Eye (tissue), 1 donor: Measurements from ENCODE around the gene RASL10B.
"Not testable (repeated sequence)": the region's sequence is repeated elsewhere in the genome, so short reads cannot be mapped to it uniquely, and the experiment has no call there.

Source experiments
- DNase-seq: peaks from one replicate; pipeline ENCODE4 v3.0.0-alpha.2; 2015

Gene RASL10B

GRCh38 chr17:35731239-35731916 lies at the start of gene RASL10B:
Gene RASL10B, plus strand, starts transcription at chr17:35731639. Its CDS starts 3,546 bp downstream, at chr17:35735185.
- peak; percentile 81 for DNase-seq

GRCh38 chr17:35683591-35683990 lies 47.8 kb upstream of the RASL10B start:
- no peak for DNase-seq

- DNase-seq = no peak
These were observed 47.2 kb upstream of the RASL10B start for GRCh38 chr17:35684055-35684802.

- no peak for DNase-seq
These were observed 38.8 kb upstream of the RASL10B start for GRCh38 chr17:35692512-35693210.

GRCh38 chr17:35693662-35694061 lies 37.8 kb upstream of the RASL10B start:
- no peak for DNase-seq

- no peak for DNase-seq
These were observed 36.5 kb upstream of the RASL10B start for GRCh38 chr17:35694906-35695305.

- no peak for DNase-seq
These were observed 35.8 kb upstream of the RASL10B start for GRCh38 chr17:35695613-35696012.

- no peak for DNase-seq
These were observed 32.6 kb upstream of the RASL10B start for GRCh38 chr17:35698800-35699199.

GRCh38 chr17:35700150-35700549 lies 31.3 kb upstream of the RASL10B start:
- DNase-seq = no peak

- no peak for DNase-seq
These were observed 29.9 kb upstream of the RASL10B start for GRCh38 chr17:35701491-35701890.

GRCh38 chr17:35703308-35703707 lies 28.1 kb upstream of the RASL10B start:
- not testable (repeated sequence) for DNase-seq

GRCh38 chr17:35705230-35705629 lies 26.2 kb upstream of the RASL10B start:
- no peak for DNase-seq

GRCh38 chr17:35705705-35706104 lies 25.7 kb upstream of the RASL10B start:
- DNase-seq = no peak

- no peak for DNase-seq
These were observed 23.3 kb upstream of the RASL10B start for GRCh38 chr17:35708149-35708548.

- DNase-seq = no peak
These were observed 22.5 kb upstream of the RASL10B start for GRCh38 chr17:35708951-35709350.

GRCh38 chr17:35709874-35710273 lies 21.6 kb upstream of the RASL10B start:
- no peak for DNase-seq

- DNase-seq = no peak
These were observed 20.5 kb upstream of the RASL10B start for GRCh38 chr17:35710950-35711349.

GRCh38 chr17:35713069-35713728 lies 18.2 kb upstream of the RASL10B start:
- DNase-seq = peak; percentile 21

GRCh38 chr17:35714988-35715387 lies 16.5 kb upstream of the RASL10B start:
- DNase-seq = no peak

GRCh38 chr17:35715416-35715815 lies 16.0 kb upstream of the RASL10B start:
- DNase-seq = peak; percentile 97

- no peak for DNase-seq
These were observed 15.3 kb upstream of the RASL10B start for GRCh38 chr17:35716173-35716572.

- DNase-seq = no peak
These were observed 14.5 kb upstream of the RASL10B start for GRCh38 chr17:35716897-35717465.

- DNase-seq = no peak
These were observed 14.0 kb upstream of the RASL10B start for GRCh38 chr17:35717475-35717874.
